SW480 (cell line): ENCODE results near the gene PRH1.

ENCODE experiments used
- DNase-seq: peaks from one replicate; pipeline ENCODE4 v3.0.0-alpha.2; 2016; ENCODE audit warnings: low spot score

The PRH1 gene

DNA sequence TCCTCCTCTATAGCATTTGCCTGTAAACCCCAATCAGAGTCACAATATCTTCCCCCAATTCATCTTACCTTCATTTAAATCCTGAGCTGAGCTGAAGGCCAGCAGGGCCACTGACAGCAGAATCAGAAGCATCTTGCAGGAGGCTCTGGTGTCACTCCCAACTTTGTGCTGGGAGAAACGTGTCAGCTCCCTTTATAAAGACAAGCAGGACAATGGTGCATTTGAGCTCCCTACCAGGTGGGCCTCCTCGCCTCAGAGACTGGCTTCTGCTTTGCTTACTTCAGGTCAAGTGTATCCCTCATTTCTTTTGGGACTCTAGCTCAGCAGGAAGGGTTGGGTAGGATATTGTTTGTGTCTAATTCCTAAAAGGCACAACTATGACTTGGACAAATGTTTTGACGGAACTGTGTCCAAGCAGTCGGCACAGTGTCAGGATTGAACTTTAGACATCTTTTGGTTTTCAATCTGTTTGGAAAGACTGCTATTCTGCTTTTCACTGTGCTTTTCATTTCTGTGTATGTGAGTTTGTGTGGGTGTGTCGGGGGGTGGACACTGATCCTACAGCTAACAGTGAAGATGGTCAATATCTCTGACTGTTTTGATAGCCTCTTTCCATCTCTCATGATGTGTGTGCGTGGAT, at the start of gene PRH1:
TSS of gene PRH1 (minus strand) at position 170 of the 640 bp plus-strand sequence. CDS start at position 132, 38 bp downstream.
- no peak for DNase-seq

DNA sequence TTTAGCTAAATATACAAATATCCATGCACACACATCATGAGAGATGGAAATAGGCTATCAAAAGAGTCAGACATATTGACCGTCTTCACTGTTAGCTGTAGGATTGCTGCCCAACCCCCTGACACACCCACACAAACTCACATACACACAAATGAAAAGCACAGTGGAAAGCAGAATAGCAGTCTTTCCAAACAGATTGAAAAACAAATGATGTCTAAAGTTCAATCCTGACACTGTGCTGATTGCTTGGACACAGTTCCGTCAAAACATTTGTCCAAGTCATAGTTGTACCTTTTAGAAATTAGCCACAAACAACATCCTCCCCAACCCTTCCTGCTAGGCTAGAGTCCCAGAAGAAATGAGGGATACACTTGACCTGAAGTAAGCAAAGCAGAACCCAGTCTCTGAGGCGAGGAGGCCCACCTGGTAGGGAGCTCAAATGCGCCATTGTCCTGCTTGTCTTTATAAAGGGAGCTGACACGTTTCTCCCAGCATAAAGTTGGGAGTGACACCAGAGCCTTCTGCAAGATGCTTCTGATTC, 44.8 kb upstream of the PRH1 start, which contains the start of gene PRH2:
TSS of gene PRH2 (plus strand) at position 491 of the 541 bp plus-strand sequence. CDS start at position 529, 38 bp downstream.
- no peak for DNase-seq

DNA sequence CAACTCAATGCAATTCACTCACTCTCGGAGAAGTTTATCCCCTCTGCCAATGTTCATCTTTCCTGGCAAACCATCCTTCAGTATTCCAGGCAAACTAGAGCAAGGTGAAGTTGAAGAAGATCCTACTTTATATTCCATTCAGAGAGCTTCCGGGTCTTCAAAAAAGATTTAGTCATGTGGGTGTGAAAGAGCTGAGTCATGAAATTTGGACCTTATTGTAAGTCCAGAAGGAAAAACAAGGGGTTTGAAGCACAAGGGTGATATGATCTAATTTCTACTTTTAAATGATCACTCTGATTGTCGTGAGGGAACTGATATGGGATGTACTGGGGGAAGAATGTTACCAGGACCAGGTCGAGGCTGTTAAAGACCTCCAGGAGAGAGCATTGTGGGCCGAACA, 42.2 kb upstream of the PRH1 start:
- DNase-seq, result no peak

DNA sequence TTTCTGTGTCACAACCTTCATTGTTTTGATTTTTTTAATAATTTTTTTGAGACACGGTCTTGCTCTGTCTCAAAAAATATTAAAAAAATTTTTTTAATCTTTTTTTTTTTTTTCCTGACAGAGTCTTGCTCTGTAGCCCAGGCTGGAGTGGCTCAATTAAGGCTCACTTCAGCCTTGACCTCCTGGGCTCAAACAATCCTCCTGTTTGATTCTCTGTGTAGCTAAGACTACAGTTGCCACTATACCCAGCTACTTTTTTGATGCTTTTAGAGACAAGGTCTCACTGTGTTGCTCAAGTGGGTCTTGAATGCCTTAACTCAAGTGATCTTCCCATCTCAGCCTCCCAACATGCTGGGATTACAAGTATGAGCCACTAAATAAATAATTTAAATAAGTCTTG, 35.8 kb upstream of the PRH1 start:
- no peak for DNase-seq

DNA sequence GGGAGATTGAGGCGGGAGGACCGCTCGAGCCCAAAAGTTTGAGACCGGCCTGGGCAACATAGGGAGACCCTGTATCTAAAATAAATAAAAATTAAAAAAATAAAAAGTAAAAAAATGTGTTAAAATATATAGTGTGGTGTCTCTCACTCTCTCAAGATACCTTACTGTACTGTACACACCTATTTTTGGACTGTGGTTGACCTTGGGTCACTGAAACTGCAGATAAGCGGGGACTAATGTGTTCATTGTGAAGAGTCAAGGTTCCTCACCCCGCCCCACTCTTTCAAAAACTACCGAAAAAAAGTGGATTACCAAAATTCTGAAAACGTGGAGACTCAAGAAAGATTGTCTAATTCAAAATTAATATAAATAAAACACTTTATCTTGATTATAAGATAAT, 26.3 kb upstream of the PRH1 start:
- DNase-seq, result no peak

DNA sequence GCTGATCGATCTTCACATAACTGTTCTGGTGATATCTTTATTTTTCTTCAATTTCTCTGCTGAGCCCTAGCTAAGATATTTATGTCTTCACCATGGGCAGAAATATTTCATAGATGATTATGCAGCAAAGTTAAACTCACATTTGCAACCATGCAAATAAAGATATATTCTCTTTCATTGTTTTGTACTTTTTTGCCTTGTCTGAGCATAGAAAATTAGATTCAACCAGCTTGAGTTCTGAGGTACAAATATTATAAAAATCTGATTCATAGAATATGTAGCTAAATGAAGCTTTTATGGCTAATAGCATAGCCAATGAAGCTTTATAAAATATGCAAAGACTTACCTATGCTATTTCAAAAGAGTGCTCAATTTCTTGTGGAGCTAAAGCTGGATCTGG, 25.4 kb upstream of the PRH1 start, which contains the start of gene TAS2R13:
TSS of gene TAS2R13 (minus strand) at position 101 of the 400 bp plus-strand sequence. CDS start 264 bp downstream, outside the sequence.
- DNase-seq, result no peak

DNA sequence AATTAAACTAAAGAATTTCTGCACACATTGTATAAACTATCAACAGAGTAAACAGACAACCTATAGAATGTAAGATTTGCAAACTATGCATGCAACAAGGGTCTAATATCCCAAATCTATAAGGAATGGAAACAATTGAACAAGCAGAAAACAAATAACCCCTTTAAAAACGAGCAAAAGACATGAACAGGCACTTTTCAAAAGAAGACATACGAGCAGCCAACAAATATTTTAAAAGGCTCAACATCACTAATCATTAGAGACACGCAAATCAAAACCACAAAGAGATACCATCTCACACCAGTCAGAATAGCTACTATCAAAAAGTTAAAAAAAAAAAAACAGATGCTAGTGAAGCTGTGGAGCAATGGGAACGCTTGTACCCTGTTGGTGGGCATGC, 20.6 kb upstream of the PRH1 start:
- no peak for DNase-seq

DNA sequence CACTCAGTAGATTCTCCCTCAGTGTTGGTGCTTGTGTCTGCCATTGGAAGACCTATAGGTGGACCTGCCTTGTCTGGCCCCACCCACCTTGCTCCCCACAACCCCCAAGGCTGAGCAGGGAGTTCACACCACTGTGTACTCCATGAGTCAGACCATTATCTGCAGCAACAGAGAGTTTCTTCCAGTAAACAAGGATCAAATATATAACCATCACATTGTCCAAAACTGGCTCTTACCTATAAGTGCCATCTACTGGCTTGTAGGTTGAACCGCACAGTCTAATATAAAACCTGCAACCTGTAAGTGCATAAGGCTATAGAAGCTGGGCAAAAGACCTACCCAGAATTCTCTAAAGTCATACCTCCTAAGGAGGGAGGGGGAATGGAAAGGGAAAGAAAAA, 17.4 kb upstream of the PRH1 start:
- no peak for DNase-seq

DNA sequence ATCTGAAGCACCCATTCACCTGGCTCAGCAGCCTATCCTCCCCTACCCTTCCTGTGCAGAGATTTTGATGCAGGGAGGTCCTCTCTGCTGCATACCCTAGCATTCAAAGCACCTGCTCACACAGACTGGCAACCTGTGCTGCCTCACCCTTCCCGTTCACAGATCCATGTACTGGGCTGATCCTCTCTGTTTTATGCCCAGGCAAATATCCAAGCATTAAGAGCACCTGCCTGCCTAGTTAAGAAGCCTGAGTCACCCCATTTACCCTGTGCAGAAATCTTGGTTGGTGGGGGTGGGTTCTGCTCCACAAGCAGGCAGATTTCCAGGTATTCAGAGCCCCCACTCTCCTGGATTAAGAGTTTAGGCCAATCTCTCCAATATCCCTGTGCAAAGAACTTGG, 16.9 kb upstream of the PRH1 start:
- no peak for DNase-seq

DNA sequence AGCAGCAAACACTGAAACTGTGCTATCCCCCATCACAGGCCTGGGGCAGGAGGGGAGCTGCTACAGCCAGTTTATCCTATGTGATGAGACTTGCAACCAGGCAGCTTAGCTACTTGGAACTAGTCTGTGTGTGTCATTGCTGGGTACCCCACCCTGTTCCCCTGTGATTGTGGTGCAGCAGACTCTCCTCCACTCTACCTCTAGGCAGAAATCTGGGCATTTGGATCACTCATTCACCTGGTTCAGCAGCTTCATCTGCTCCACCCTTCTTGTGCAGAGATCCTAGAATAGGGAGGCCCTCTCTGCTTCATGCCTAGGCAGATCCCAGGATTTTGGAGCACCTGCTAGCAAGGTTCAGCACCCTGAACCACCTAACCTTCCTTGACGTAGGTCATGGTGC, 16.5 kb upstream of the PRH1 start:
- no peak for DNase-seq

DNA sequence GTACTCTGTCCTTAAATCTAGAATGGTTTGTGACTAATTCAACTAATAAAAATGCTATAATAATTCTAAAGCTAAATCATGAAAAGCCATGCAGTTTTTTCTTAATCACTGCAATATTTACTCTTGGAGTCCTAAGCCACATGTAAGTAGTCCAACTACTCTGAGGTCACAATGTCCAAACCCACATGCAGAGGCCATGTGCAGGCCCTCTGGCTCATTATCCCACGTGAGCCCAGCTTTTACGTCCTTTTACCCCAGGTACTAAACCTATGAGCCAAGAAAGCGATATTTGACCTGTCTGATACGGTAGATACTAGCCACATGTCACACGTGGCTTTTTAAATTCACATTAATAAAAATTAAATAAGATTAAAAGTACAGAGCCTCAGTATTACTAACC, 12.8 kb upstream of the PRH1 start:
- no peak for DNase-seq

DNA sequence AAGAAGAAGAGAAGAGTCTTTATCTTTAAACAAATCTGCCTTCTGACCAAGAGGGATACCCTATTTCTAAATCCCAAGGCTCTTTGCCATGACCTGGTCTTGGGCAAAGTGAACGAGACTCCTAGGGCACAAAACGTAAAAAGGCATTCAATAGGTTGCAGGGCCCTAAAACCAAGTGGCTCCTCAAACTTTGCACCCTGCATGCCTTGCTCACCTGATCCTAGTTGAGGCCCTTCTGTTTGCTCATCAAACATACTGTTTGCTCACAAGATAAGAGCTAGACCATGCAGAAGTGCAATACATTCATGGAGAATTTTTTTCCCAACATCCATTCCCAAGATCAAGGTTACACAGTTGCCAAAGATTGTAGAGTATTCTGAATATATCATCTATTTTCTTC, 7.9 kb upstream of the PRH1 start:
- DNase-seq, result no peak

DNA sequence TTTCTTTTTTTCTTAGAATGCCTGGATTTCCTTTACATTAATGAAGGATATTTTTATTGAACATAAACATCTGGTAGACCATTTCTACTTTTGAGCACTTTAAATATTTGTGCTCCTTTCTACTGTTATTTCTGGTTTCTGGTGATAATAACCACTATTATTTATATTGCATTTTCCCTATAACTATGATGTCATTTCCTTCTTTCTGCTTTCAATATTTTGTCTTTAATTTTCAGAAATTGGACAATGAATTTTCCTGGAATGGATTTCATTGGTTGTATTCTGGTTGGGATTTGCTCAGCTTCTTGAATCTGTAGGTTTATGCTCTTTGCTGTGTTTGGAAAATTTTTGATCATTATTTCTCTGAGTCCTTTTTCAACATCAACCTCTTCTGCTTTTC, 5.2 kb upstream of the PRH1 start:
- DNase-seq, result no peak

DNA sequence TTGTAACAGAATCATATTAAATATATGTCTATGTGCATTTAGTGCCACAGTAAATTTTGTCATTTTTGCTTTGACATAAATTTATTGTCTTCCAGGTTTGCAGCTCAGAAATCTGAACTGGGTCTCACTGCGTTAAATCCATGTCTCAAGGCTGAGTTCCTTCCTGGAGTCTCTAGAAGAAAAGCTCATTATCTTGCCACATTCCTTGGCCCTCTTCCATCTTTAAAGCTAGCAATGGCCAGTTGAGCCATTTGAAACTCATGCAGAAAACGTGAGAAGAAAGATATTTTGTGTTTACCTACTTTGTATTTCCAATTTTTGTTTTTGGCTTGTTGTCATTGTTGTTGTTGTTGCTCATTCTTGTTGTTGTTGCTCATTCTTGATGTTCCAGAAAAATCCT, 10.7 kb downstream of the PRH1 start:
- no peak for DNase-seq

DNA sequence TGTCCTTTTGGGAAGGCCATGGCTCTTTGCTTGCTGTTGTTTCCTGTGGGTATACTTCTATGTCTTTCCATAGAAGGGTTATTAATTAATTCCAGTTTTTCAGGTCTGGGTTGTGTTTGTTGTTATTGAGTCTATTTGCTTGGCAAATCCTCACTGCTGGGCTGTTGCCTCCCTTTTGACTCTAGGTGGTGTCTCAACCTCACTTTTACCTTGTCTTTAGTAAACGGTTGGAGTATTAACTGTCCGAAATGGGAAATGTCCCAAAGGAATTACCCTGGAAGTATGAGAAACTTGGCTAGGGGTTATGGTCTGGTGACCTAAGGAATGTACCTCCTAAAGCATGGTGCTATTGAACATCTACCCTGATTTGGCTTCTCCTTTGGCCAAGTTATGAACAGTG, 16.7 kb downstream of the PRH1 start:
- DNase-seq, result no peak

DNA sequence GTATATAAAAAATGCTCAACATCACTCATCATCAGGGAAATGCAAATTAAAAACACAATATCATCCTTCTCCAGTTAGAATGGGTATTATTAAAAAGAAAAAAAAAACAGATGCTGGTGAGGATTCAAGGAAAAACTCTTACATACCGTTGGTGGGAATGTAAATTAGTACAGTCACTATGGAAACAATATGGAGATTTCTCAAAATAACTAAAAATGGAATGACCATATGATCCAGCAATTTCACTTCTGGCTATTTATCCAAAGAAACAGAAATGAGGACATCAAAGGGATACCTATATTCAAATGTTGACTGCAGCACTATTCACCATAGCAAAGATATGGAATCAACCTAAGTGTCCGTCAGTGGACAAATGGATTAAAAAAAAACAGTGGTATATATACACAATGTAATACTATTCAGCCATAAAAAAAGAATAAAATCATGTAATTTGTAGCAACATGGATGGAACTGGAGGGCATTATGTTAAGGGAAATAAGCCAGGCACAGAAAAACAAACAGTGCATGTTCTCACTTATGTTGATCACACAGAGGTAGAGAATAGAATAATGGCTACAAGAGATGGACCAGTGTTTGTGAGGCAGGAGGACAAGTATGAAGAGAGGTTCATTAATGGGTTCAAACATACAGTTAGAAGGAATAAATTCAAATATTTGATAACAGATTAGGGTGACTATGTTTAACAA, 20.4 kb downstream of the PRH1 start:
- no peak for DNase-seq

DNA sequence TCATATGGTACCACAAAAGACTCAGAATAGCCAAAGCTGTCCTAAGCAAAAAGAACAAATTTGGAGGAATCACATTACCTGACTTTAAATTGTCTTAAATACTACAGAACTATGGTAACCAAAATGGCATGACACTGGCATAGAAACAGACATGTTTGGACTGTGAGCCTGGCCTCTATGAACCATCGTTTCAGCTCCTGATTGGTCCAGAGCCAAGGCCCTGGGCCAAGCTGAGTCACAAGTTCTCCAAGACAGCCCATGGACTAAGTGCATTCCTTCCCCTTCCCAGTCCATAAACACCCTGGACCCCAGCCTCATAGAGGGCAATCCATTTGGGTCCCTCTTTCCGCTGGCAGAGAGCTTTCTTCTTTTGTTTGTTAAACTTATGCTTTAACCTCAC, 22.7 kb downstream of the PRH1 start:
- no peak for DNase-seq

DNA sequence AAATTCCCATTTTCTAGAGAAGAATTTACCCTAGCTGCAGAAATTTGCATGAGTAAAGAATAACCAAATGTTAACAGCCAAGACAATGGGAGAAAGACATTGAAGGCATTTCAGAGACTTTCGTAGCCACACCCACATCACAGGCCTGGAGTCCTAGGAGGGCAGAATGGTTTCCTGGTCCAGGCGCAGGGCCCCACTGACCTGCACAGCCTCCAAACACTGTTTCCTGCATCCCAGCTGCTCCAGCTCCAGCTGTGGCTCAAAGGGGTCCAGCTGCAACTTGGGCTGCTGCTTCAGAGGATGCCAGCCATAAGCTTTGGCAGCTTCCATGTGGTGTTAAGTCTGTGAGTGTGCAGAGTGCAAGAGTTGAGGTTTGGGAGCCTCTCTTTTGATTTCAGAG, 28.2 kb downstream of the PRH1 start:
- DNase-seq, result no peak

DNA sequence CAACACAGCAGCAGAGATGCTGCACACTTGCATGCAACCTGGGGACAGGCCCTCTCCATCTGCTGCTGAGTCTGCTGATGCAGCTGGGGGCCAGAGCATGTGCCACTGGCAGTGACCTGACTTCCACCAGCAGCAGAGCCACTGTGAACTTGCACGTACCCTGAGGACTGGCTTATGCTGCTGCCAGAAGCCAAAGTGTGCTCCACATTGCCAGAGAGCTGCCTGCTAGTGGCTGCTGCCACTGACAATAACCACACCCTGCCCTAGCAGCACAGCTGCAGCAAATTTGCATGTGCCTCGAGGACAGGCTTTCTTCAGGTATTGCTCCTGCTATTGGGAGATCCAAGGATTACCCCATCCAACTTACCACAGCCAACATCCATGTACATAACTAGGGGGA, 30.3 kb downstream of the PRH1 start:
- no peak for DNase-seq

DNA sequence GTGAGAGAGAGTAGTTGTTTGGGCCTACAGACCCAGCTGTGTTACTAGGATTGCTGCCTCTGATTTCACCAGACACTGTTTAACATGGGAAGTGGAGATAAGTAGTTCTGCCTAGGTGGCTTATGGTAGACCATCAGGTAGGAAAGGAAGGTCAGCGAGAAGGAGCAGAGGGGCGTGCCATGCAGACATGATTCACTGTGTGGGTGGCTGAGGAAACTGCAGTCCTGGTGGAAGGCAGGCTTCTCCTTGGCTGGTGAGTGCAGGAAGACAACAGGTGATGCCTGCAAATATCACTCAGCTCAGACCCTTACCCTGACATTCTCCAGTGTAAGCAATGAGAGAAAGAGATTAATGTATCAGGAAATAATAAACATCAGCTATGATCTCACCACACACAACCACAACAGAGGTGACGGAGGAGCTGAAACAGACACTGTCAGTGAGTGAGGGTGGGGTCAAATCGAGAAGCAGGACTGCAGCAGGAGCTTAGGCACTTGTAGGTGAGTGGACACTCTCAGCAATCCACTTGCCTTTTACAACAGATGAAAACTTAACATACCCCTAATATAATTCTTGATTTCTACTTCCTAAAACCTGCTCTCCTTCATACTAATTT, 32.7 kb downstream of the PRH1 start:
- no peak for DNase-seq

DNA sequence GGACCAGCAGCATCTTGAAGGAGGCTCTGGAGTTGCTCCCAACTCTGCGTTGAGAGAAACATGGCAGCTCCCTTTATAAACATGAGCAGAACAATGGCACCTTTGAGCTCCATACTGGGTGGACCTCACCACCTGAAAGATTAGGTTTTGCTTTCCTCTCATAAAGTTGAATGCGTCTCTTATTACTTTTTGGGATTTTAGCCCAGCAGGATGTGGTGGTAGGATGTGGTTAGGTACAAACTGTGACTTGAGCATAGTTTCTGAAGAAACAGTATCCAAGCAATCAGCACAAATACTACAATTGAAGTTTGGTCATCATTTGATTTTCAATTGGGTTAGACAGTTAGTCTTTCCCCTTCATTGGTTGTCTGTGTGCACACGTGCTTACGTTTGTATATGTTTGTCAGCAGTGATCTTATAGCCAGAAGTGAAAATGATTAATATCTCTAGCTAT, 34.6 kb downstream of the PRH1 start, which contains the start of gene PRR4:
TSS of gene PRR4 (minus strand) at position 51 of the 454 bp plus-strand sequence. CDS start at position 13, 38 bp downstream.
- DNase-seq, result no peak

DNA sequence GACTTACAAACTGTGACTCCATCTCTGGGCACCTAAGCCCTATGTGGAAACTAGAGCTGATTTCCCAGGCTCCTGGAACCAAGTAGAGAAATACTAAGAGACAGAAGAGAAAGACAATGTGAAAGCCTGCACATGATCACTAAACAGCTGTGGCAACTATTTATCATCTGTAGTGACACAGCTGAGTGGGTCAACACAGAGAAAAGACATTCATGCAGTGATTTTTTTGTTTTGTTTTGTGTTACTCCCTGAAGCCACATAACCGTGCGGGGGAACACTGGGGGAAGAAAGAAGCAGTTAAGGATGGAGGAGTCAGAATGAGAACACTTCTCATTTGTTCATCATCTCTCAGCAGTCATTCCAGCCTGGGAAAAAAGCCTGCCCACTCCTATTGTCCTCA, 36.3 kb downstream of the PRH1 start:
- no peak for DNase-seq

DNA sequence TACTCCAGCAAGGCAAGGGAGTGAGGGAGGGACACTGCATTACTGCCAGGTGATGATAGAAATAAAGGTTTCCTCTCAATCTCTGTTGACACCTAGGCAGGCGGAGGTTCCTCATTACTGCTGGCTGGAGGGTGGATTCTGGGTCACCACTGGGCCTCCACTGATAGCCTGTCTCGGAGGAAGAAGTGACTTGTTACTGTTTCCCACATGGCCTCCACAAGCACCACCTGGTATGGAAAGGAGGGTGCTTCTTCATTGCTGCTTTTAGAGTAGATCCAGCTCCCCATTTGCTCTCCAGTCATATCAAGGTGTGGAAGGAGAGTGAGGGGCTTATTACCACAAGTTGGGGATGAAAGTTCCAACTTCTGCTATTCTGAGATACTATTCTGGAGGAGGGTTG, 41.2 kb downstream of the PRH1 start:
- no peak for DNase-seq
